Calu3 (cell line): ENCODE data around the gene PTH2. TPM values are rescaled to one million over a fixed set of nuclear protein-coding genes. Genes with fewer than 3 reads are reported as not detected.

Experiments used
- Bru-seq: library from RNA; stranded (reverse); fragments of 400-500 nt; gene quantifications from one replicate; lab custom pipeline; 2021; lab: Mats Ljungman, UMichigan
- BruChase-seq, 2 experiments: library from RNA; stranded (reverse); fragments of 400-500 nt; gene quantifications; one replicate each; lab custom pipeline; 2021; lab: Mats Ljungman, UMichigan
- BruUV-seq: library from RNA; stranded (reverse); fragments of 400-500 nt; replicated peaks from 2 replicates; lab custom pipeline; 2021; lab: Mats Ljungman, UMichigan
- CTCF ChIA-PET: fragments of 300-600 bp; sonication (Branson Sonifier 250); formaldehyde crosslinking; loops from one replicate; lab custom pipeline; 2022; ENCODE audit warnings: antibody characterized with exemption; lab: Charles Lee
- DNase-seq: peaks from one replicate; pipeline ENCODE4 v3.0.0; 2022
- H3K27ac Mint-ChIP-seq: one replicate; pipeline ENCODE4 v1.8.0; 2022; ENCODE audit warnings: mixed read lengths; ENCODE audit not compliant: unreplicated experiment
- H3K27me3 Mint-ChIP-seq: one replicate; pipeline ENCODE4 v1.8.0; 2022; ENCODE audit warnings: mixed read lengths; ENCODE audit not compliant: unreplicated experiment
- H3K36me3 Mint-ChIP-seq: one replicate; pipeline ENCODE4 v1.8.0; 2022; ENCODE audit warnings: mild to moderate bottlenecking, moderate library complexity, mixed read lengths; ENCODE audit not compliant: insufficient read depth, unreplicated experiment
- H3K4me1 Mint-ChIP-seq: one replicate; pipeline ENCODE4 v1.8.0; 2022; ENCODE audit warnings: mild to moderate bottlenecking, low read depth, mixed read lengths; ENCODE audit not compliant: unreplicated experiment
- H3K4me3 Mint-ChIP-seq: one replicate; pipeline ENCODE4 v1.8.0; 2022; ENCODE audit warnings: mild to moderate bottlenecking, low read depth, moderate library complexity, mixed read lengths; ENCODE audit not compliant: unreplicated experiment
- H3K9me3 Mint-ChIP-seq: one replicate; pipeline ENCODE4 v1.8.0; 2022; ENCODE audit warnings: low read depth, mixed read lengths; ENCODE audit not compliant: unreplicated experiment
- intact Hi-C: fragments of 100-400 bp; cut with micrococcal nuclease; formaldehyde crosslinking; loops from one replicate; pipeline ENCODE4 v1.10.0; 2022; ENCODE audit not compliant: unreplicated experiment
- long read RNA-seq: library from polyadenylated mRNA; stranded (forward); transcript quantifications from one replicate; pipeline ENCODE4 v2.0.0, GENCODE V29; 2022
- total RNA-seq: library from RNA; stranded (reverse); gene quantifications from 2 replicates; pipeline ENCODE4 v1.2.3, GENCODE V29; 2022
- TF ChIP-seq, protein P1 (sequence below): fragments of 200-600 bp; IDR thresholded peaks from one replicate; pipeline ENCODE4 v1.8.0; 2022; ENCODE audit warnings: antibody characterized with exemption; ENCODE audit not compliant: unreplicated experiment

The PTH2 gene, protein sequence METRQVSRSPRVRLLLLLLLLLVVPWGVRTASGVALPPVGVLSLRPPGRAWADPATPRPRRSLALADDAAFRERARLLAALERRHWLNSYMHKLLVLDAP
- total RNA-seq: not detected in 2 replicates
- not detected for Bru-seq, nascent RNA
- not detected for BruChase-seq, experiment 1, labeled RNA remaining after a 6-hour chase
- not detected for BruChase-seq, experiment 2, labeled RNA remaining after a 2-hour chase
- long read RNA-seq: 0 reads

DNA sequence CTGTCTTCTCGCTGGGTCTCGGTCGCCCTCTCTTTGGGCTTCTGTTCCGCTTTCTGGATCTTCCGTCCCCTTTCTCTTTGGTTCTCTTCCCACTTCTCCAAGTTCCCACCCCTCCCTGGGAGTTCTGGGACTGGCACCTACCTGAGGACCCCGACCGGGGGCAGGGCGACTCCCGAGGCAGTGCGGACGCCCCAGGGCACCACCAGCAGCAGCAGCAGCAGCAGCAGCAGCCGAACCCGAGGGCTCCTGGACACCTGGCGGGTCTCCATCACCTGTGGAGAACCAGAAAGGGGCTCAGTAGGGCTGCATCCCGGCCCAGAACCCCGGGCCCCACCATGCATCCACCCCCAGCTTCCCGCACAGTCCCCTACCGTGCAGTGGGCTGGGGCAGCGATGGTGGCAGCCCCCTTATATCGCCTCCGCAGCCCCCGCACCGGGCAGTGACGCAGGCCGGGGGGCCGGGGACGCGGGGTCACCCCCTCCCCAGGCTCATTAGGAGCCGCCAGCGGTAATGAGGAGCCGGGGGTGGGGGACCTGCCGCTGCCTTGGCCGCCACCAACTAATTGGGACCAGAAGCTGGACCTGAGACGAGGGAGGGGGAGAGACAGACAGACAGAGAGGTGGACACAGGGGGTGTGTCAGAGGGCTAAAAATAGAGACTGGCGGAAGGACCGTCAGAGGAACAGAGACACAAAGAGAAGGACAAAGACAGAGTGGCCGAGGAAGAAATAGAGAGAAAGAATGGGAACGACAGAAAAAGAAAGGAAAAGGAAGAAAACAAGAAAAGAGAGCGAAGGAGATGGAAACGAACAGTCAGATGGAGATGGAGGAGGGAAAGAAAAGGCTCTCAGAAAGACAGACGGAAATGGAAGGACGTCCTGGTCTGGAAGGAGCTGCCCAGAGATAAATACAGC, at the start of gene PTH2:
Gene PTH2, minus strand, starts transcription at position 371 of the 914 bp plus-strand sequence. Its CDS starts 102 bp downstream, at position 269.
- CTCF ChIA-PET: interaction anchor here (1.0 kb wide), 1 partner anchor 12 kb away, joined by 3 read pairs; no protein-coding TSS in a partner anchor
- Mint-ChIP-seq H3K36me3 (peaks cover 5% of the 10 kb centered on the region), H3K4me3 (no peak within 1 kb of the TSS), H3K4me1 (peaks cover 39% of the 10 kb centered on the region), H3K27ac (no peak within 1 kb of the TSS), H3K27me3 (peaks cover 100% of the 10 kb centered on the region), H3K9me3 (no peaks in the 10 kb centered on the region)
- TF ChIP-seq, protein P1, sequence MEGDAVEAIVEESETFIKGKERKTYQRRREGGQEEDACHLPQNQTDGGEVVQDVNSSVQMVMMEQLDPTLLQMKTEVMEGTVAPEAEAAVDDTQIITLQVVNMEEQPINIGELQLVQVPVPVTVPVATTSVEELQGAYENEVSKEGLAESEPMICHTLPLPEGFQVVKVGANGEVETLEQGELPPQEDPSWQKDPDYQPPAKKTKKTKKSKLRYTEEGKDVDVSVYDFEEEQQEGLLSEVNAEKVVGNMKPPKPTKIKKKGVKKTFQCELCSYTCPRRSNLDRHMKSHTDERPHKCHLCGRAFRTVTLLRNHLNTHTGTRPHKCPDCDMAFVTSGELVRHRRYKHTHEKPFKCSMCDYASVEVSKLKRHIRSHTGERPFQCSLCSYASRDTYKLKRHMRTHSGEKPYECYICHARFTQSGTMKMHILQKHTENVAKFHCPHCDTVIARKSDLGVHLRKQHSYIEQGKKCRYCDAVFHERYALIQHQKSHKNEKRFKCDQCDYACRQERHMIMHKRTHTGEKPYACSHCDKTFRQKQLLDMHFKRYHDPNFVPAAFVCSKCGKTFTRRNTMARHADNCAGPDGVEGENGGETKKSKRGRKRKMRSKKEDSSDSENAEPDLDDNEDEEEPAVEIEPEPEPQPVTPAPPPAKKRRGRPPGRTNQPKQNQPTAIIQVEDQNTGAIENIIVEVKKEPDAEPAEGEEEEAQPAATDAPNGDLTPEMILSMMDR: no peak
- DNase-seq: no peak
- no TSS peak for BruUV-seq
- intact Hi-C loops: no loop called here

DNA sequence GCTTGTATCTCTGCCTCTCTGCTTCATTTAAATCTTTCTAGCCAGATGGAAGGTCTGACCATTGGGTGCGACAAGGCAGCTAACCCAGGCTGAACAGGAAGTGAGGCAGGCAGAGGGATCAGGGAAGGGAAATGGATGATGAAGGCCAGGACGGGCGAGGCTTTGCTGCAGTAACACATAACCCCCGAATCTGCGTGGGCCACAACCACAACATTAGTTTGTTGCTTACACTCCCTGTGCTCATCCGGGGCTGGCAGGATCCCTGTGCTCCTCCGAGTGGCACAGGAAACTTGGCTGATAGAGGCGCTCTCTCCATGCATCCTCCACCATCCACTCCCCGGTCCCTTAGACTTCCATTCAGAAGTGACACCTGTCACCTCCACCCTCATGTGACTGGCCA, 49.7 kb upstream of the PTH2 start:
- CTCF ChIA-PET: interaction anchor here (0.6 to 1.3 kb wide), 2 partner anchors 18 to 874 kb away, joined by 3 to 5 read pairs; no protein-coding TSS in a partner anchor
- H3K4me3 Mint-ChIP-seq: no peak overlapping the region
- peaks cover 27% of the 10 kb centered on the region for H3K27me3 Mint-ChIP-seq
- no peaks in the 10 kb centered on the region for H3K9me3 Mint-ChIP-seq
- no peak for DNase-seq
- BruUV-seq: no TSS peak
- H3K27ac Mint-ChIP-seq: no peak overlapping the region
- H3K36me3 Mint-ChIP-seq: peaks cover 7% of the 10 kb centered on the region
- TF ChIP-seq, protein P1: no peak
- intact Hi-C loops: no loop called here
- H3K4me1 Mint-ChIP-seq: peaks cover 9% of the 10 kb centered on the region

DNA sequence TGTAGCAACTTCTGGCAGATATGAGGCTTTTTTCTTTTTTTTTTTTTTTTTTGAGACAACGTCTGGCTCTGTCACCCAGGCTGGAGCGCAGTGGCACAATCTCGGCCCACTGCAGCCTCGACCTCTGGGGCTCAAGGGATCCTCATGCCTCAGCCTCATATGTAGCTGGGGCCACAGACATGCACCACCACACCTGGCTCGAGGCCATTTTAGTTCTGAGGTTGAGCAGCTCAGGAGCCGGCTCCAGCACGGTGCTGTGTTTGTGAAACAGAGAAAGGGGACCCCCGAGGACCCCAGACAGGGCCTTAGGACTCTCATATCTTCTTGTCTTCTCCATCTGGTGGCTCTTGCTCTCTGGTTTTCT, 47.4 kb upstream of the PTH2 start:
- no peak overlapping the region for H3K4me3 Mint-ChIP-seq
- DNase-seq: no peak
- TF ChIP-seq, protein P1: no peak
- intact Hi-C loops: no loop called here
- CTCF ChIA-PET: no interaction called here
- no TSS peak for BruUV-seq
- no peak overlapping the region for H3K27ac Mint-ChIP-seq
- H3K36me3 Mint-ChIP-seq: peaks cover 11% of the 10 kb centered on the region
- H3K27me3 Mint-ChIP-seq: peaks cover 17% of the 10 kb centered on the region
- no peaks in the 10 kb centered on the region for H3K9me3 Mint-ChIP-seq
- H3K4me1 Mint-ChIP-seq: peaks cover 9% of the 10 kb centered on the region

DNA sequence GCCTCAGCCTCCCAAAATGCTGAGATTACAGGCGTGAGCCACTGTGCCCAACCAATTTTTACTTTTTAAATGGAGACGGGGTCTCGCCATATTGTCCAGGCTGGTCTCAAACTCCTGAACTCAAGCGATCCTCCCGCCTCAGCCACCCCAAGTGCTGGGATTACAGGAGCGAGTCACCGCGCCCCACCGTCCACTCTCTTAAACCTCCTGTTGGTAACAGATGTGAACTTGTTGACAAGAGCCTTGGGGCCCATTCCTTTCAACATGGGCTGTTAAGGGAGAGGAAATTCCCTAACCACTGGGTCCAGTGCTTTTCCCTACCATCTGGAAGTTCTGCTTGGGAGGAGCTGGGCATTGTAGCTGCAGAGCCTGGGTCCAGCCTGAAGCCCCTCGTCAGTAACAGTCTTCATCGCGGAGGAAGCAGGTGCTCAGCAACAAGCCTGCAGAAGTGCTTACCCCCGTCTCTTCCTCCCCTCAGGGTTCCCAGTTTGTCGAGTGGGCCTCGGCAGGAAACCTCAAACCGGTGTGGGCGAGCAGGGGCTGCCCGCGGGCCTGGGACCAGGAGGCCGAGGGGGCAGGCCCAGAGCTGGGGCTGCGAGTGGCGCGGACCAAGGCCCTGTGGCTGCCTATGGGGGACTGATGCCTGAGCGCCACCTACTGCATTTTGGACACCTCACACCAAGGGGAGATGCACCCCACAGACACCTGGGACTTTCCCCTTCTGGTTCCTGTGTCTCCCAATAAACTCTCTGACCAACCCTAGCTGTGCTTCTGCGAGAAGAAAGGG, 46.8 kb upstream of the PTH2 start:
- H3K27ac Mint-ChIP-seq: no peak overlapping the region
- H3K4me1 Mint-ChIP-seq: peaks cover 9% of the 10 kb centered on the region
- H3K4me3 Mint-ChIP-seq: no peak overlapping the region
- peaks cover 11% of the 10 kb centered on the region for H3K27me3 Mint-ChIP-seq
- TF ChIP-seq, protein P1: no peak
- no peaks in the 10 kb centered on the region for H3K9me3 Mint-ChIP-seq
- no TSS peak for BruUV-seq
- peaks cover 13% of the 10 kb centered on the region for H3K36me3 Mint-ChIP-seq
- DNase-seq: no peak
- CTCF ChIA-PET: no interaction called here
- intact Hi-C loops: no loop called here
